B cell (primary cell): ENCODE data around the gene GCDH. TPM values are rescaled to one million over a fixed set of nuclear protein-coding genes. Genes with fewer than 3 reads are reported as not detected.
A peak's percentile ranks its signal among the peaks of the same experiment; 100 is the strongest.

ENCODE experiments used
- ATAC-seq: fragments of 200-7000 bp; cut with Tn5 transposase; one replicate; pipeline ENCODE4 v1.10.0; 2021; ENCODE audit warnings: low read depth, mild to moderate bottlenecking, moderate number of reproducible peaks, moderate library complexity
- CTCF ChIA-PET: fragments of 350-600 bp; sonication (Branson Sonifier 250); formaldehyde crosslinking; loops from one replicate; lab custom pipeline; 2021; ENCODE audit warnings: antibody characterized with exemption, inconsistent platforms; lab: Charles Lee
- POLR2A ChIA-PET: fragments of 350-600 bp; sonication (Branson Sonifier 250); formaldehyde crosslinking; loops from one replicate; lab custom pipeline; 2021; ENCODE audit warnings: antibody characterized with exemption; lab: Charles Lee
- DNase-seq: peaks from one replicate; pipeline ENCODE4 v3.0.0; 2013
- H2AFZ ChIP-seq: 2 replicates; pipeline ENCODE4 v1.6.1; 2012; ENCODE audit warnings: mild to moderate bottlenecking, low read depth, low read length; ENCODE audit not compliant: insufficient read depth, poor library complexity, severe bottlenecking
- H3K27ac ChIP-seq, 2 donors: 1 replicate in 1 of 2; 2 replicates in 1 of 2; pipeline ENCODE4 v1.5.1; 2012 to 2013; ENCODE audit warnings: low read length in 2 of 2, mild to moderate bottlenecking in 2 of 2, moderate library complexity in 1 of 2
- H3K27me3 ChIP-seq, 4 experiments: fragments of 200-600 bp in 1 of 4; sonication (generic) in 1 of 4; replicated peaks in 1 of 4; 1 replicate in 2 of 4; 2 replicates in 2 of 4; pipeline versions ENCODE4 v1.6.1 to v1.7.0; 2013 to 2016; ENCODE audit warnings: low read length in 3 of 4, mild to moderate bottlenecking in 2 of 4, mixed read lengths in 1 of 4, moderate library complexity in 1 of 4; ENCODE audit not compliant: insufficient read depth in 4 of 4, control insufficient read depth in 3 of 4; ENCODE audit errors: control extremely low read depth in 1 of 4
- H3K36me3 ChIP-seq, 2 experiments: replicated peaks in 1 of 2; 1 replicate in 1 of 2; 2 replicates in 1 of 2; pipeline versions ENCODE4 v1.6.1 to v1.7.1; 2013; ENCODE audit warnings: low read length in 1 of 2; ENCODE audit not compliant: insufficient read depth in 2 of 2, control insufficient read depth in 1 of 2; ENCODE audit errors: control extremely low read depth in 1 of 2, extremely low read depth in 1 of 2
- H3K4me1 ChIP-seq, 2 donors: fragments of 200-600 bp in 1 of 2; sonication (generic) in 1 of 2; 1 replicate in 1 of 2; 2 replicates in 1 of 2; pipeline versions ENCODE4 v1.5.1 to v1.6.1; 2013 to 2017; ENCODE audit warnings: low read length in 2 of 2; ENCODE audit not compliant: control insufficient read depth in 2 of 2, insufficient read depth in 2 of 2
- H3K4me2 ChIP-seq: replicated peaks from 2 replicates; pipeline ENCODE3; 2012; ENCODE audit warnings: mild to moderate bottlenecking, low read depth, low read length; ENCODE audit not compliant: poor library complexity, severe bottlenecking
- H3K4me3 ChIP-seq, 5 experiments: fragments of 200-600 bp in 1 of 5; sonication (generic) in 1 of 5; 1 replicate in 3 of 5; 2 replicates in 2 of 5; pipeline versions ENCODE4 v1.5.1 to v1.7.0; 2011 to 2016; ENCODE audit warnings: low read length in 4 of 5, mild to moderate bottlenecking in 4 of 5, low read depth in 2 of 5, control low read depth in 1 of 5, moderate library complexity in 1 of 5; ENCODE audit not compliant: insufficient read depth in 1 of 5; ENCODE audit errors: control extremely low read depth in 1 of 5, extremely low read depth in 1 of 5
- H3K79me2 ChIP-seq: fragments of 200-600 bp; sonication (generic); one replicate; pipeline ENCODE4 v1.6.0; 2016; ENCODE audit warnings: low read length; ENCODE audit not compliant: control insufficient read depth, insufficient read depth
- H3K9ac ChIP-seq: fragments of 200-600 bp; sonication (generic); 2 replicates; pipeline ENCODE4 v1.6.1; 2017; ENCODE audit warnings: mild to moderate bottlenecking, low read length, moderate library complexity
- H3K9me3 ChIP-seq, 3 donors: one replicate each; pipeline versions ENCODE4 v1.6.1 to v1.7.1; 2013; ENCODE audit warnings: low read length in 2 of 3; ENCODE audit not compliant: control insufficient read depth in 2 of 3, insufficient read depth in 1 of 3; ENCODE audit errors: control extremely low read depth in 1 of 3
- H4K20me1 ChIP-seq: 2 replicates; pipeline ENCODE4 v1.6.0; 2012; ENCODE audit warnings: mild to moderate bottlenecking, low read length; ENCODE audit not compliant: insufficient read depth, control insufficient read depth, poor library complexity, severe bottlenecking
- H3K27ac Mint-ChIP-seq: one replicate; pipeline ENCODE4 v1.8.0; 2021; ENCODE audit warnings: mixed read lengths
- H3K27me3 Mint-ChIP-seq: one replicate; pipeline ENCODE4 v1.8.0; 2021; ENCODE audit warnings: mixed read lengths
- H3K4me1 Mint-ChIP-seq: one replicate; pipeline ENCODE4 v1.8.0; 2021; ENCODE audit warnings: mixed read lengths
- H3K4me3 Mint-ChIP-seq: one replicate; pipeline ENCODE4 v1.8.0; 2021; ENCODE audit warnings: mixed read lengths
- H3K9me3 Mint-ChIP-seq: one replicate; pipeline ENCODE4 v1.8.0; 2022; ENCODE audit warnings: mixed read lengths; ENCODE audit not compliant: insufficient read depth
- EZH2 ChIP-seq: IDR thresholded peaks from 2 replicates; pipeline ENCODE4 v1.6.1; 2012; ENCODE audit warnings: borderline replicate concordance, low read depth, mild to moderate bottlenecking, moderate library complexity, low read length; ENCODE audit not compliant: insufficient read depth, poor library complexity, severe bottlenecking
- WGBS: methylation state at CpG from one replicate; pipeline ENCODE4 v1.1.5; 2013; ENCODE audit warnings: missing lambda C conversion rate; ENCODE audit not compliant: insufficient coverage; 5-methylcytosine and 5-hydroxymethylcytosine counted together
- intact Hi-C: fragments of 100-400 bp; cut with micrococcal nuclease; formaldehyde crosslinking; loops from one replicate; pipeline ENCODE4 v1.10.0; 2022
- polyA plus RNA-seq: library from polyadenylated mRNA; depleted of rRNA; stranded (reverse); fragments of >200 nt; gene quantifications from 2 replicates; pipeline ENCODE4 v1.2.3, GENCODE V29; 2012
- total RNA-seq, 2 donors: library from RNA; stranded (reverse); fragments of 120-200 nt in 1 of 2; gene quantifications; 1 replicate in 1 of 2; 2 replicates in 1 of 2; pipeline versions ENCODE4 v1.2.3 to v1.2.4, GENCODE V29; 2013 to 2022
- TF ChIP-seq, protein P1 (sequence below): fragments of 200-600 bp; IDR thresholded peaks from one replicate; pipeline ENCODE4 v1.8.0; 2022; ENCODE audit warnings: antibody characterized with exemption, mild to moderate bottlenecking

GCDH gene
- total and polyA plus RNA-seq, 2 donors (not counting 1 experiment from before 2014, with no cell fraction given): 48.9 to 61.2 TPM

DNA sequence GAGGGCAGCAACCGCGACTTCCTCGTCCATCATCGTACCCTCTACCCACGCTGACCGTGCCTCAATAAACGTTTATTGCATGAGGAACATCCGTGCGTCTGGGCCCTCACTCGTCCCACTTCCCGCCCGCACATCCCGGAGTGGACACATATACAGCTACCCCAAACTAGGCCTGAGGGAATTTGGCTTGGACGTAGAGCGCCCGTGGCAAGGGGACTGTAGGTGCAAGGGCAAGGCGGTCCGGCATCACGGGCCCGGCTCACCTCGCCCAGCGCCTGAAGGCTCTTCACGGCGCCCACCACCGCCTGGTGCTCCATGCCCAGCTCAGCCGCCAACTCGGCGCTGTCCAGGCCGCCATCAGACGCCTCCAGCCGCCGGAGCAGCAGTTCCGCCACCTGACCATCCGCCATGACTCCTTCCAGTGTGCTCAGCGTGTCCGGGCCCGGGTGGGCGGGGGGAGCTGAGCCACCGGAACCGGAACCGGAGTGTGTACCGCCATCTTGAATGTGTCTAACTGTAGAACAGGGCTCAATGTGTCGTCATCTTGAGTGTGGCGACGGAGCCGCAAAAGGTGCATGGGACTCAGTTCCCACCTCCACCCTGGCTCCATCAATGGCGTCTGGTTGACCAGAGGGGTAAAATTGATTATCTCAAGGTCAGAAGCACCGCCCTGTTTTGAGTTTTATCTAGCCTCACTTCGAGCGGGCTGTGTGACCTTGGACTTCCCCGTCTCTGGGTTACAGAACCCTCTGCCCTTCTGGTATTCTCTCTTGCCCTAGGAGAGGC lies 42.5 kb downstream of the GCDH start, which contains the start of gene FARSA:
FARSA (minus strand) TSS at position 425 of the 786 bp plus-strand sequence; CDS start at position 410, 15 bp downstream.
- ATAC-seq: peak; percentile 56
- Histone ChIP-seq H3K4me1 (peaks cover 29 to 42% of the 10 kb centered on the region in 2 donors), H3K9ac (peak within 1 kb of the TSS; percentile 88), H3K4me2 (peak within 1 kb of the TSS; percentile 86), H3K27ac (peak within 1 kb of the TSS; percentile 53 to 73), H3K27me3 (no peaks in the 10 kb centered on the region), H3K79me2 (peaks cover 55% of the 10 kb centered on the region), H3K36me3 (peaks cover 5 to 22% of the 10 kb centered on the region in 2 experiments), H4K20me1 (peaks cover 23% of the 10 kb centered on the region), H3K9me3 (no peaks in the 10 kb centered on the region), H2AFZ (peak within 1 kb of the TSS; percentile 84), H3K4me3 (peak within 1 kb of the TSS; percentile 73 to 94 (median 88))
- no peaks in the 10 kb centered on the region for H3K9me3 Mint-ChIP-seq
- no peak for TF ChIP-seq EZH2
- TF ChIP-seq, protein P1, sequence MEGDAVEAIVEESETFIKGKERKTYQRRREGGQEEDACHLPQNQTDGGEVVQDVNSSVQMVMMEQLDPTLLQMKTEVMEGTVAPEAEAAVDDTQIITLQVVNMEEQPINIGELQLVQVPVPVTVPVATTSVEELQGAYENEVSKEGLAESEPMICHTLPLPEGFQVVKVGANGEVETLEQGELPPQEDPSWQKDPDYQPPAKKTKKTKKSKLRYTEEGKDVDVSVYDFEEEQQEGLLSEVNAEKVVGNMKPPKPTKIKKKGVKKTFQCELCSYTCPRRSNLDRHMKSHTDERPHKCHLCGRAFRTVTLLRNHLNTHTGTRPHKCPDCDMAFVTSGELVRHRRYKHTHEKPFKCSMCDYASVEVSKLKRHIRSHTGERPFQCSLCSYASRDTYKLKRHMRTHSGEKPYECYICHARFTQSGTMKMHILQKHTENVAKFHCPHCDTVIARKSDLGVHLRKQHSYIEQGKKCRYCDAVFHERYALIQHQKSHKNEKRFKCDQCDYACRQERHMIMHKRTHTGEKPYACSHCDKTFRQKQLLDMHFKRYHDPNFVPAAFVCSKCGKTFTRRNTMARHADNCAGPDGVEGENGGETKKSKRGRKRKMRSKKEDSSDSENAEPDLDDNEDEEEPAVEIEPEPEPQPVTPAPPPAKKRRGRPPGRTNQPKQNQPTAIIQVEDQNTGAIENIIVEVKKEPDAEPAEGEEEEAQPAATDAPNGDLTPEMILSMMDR: no peak
- ChIA-PET POLR2A (interaction anchor here (0.6 to 1.5 kb wide), 6 partner anchors 9 to 139 kb away, joined by 3 to 7 read pairs (median 4); partner anchors contain the start of gene SYCE2), CTCF (interaction anchor here (0.6 to 2.9 kb wide), 9 partner anchors 13 to 167 kb away, joined by 3 to 9 read pairs (median 4); no protein-coding TSS in a partner anchor)
- H3K4me1 Mint-ChIP-seq: peaks cover 42% of the 10 kb centered on the region
- DNase-seq: peak; percentile 93
- no peaks in the 10 kb centered on the region for H3K27me3 Mint-ChIP-seq
- H3K4me3 Mint-ChIP-seq: peak within 1 kb of the TSS; percentile 90
- under 1% methylated on average over 51 of the region's 51 CpGs for WGBS
- intact Hi-C loops: loop anchor here (1.0 kb wide), 2 partner anchors 12 to 42 kb away; partner anchors contain the start of genes GCDH and RAD23A
- H3K27ac Mint-ChIP-seq: peak within 1 kb of the TSS; percentile 83

DNA sequence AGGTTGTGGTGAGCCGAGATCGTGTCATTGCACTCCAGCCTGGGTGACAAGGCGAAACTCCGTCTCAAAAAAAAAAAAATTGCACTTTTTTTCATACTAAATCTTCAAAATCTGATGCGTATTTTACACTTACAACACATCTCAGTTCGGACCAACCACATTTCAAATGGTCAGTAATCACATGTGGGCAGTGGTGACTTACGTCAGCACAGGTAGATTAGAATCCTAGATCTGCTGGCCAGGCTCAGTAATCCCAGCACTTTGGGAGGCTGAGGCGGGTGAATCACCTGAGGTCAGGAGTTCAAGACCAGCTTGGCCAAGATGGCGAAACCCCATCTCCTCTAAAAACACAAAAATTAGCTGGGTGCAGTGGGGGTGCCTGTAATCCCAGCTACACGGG lies 44.1 kb downstream of the GCDH start:
- no peak overlapping the region for H3K9ac ChIP-seq
- H4K20me1 ChIP-seq: peaks cover 33% of the 10 kb centered on the region
- ATAC-seq (no peak), DNase-seq (no peak)
- intact Hi-C loops: no loop called here
- no peak for TF ChIP-seq EZH2
- TF ChIP-seq, protein P1: no peak
- Mint-ChIP-seq H3K27ac (no peak overlapping the region), H3K4me3 (peak overlapping the region; percentile 45), H3K4me1 (peaks cover 53% of the 10 kb centered on the region), H3K9me3 (no peaks in the 10 kb centered on the region), H3K27me3 (no peaks in the 10 kb centered on the region)
- WGBS: 97% methylated on average over 6 of the region's 10 CpGs
- H3K4me2 ChIP-seq: no peak overlapping the region
- POLR2A ChIA-PET: no interaction called here
- H3K4me1 ChIP-seq: peaks cover 36 to 54% of the 10 kb centered on the region in 2 donors
- no peaks in the 10 kb centered on the region for H3K27me3 ChIP-seq
- H3K9me3 ChIP-seq: no peaks in the 10 kb centered on the region
- CTCF ChIA-PET: interaction anchor here (0.7 kb wide), 1 partner anchor 98 kb away, joined by 4 read pairs; no protein-coding TSS in a partner anchor
- H3K27ac ChIP-seq: no peak overlapping the region
- H3K79me2 ChIP-seq: peaks cover 59% of the 10 kb centered on the region
- no peak overlapping the region for H2AFZ ChIP-seq
- H3K4me3 ChIP-seq: no peak overlapping the region
- H3K36me3 ChIP-seq: peaks cover 3 to 14% of the 10 kb centered on the region in 2 experiments
